H1 (cell line): ENCODE data around the gene TSSC4. TPM values are rescaled to one million over a fixed set of nuclear protein-coding genes. Genes with fewer than 3 reads are reported as not detected.

Source experiments
- CREB1 ChIP-seq: IDR thresholded peaks from 2 replicates; pipeline ENCODE4 v1.6.1; 2012; ENCODE audit warnings: inconsistent platforms
- FOSL1 ChIP-seq: IDR thresholded peaks from 2 replicates; pipeline ENCODE4 v1.6.1; 2011; ENCODE audit warnings: mild to moderate bottlenecking, low read depth, low read length, moderate library complexity; ENCODE audit not compliant: insufficient read depth
- GABPA ChIP-seq: IDR thresholded peaks from 2 replicates; pipeline ENCODE4 v1.6.1; 2011; ENCODE audit warnings: mild to moderate bottlenecking, low read length, moderate library complexity, borderline replicate concordance; ENCODE audit not compliant: insufficient read depth
- HDAC2 ChIP-seq, 2 experiments: fragments of 300-600 bp in 1 of 2; sonication (generic) in 1 of 2; IDR thresholded peaks; 2 replicates each; pipeline ENCODE4 v1.6.1; 2011 to 2012; ENCODE audit warnings: low read depth in 2 of 2, low read length in 2 of 2, mild to moderate bottlenecking in 2 of 2, moderate library complexity in 2 of 2, borderline replicate concordance in 1 of 2, inconsistent platforms in 1 of 2
- KDM1A ChIP-seq: fragments of 200-600, 300-600 bp; sonication (generic); IDR thresholded peaks from 2 replicates; pipeline ENCODE4 v1.7.1; 2016; ENCODE audit warnings: mild to moderate bottlenecking, low read length, borderline replicate concordance
- NANOG ChIP-seq: IDR thresholded peaks from 2 replicates; pipeline ENCODE4 v1.6.1; 2011; ENCODE audit warnings: low read length, low read depth, mild to moderate bottlenecking, inconsistent platforms; ENCODE audit not compliant: insufficient read depth, poor library complexity, severe bottlenecking
- RAD21 ChIP-seq, 2 experiments: IDR thresholded peaks in 1 of 2; conservative IDR thresholded peaks in 1 of 2; 2 replicates each; pipeline ENCODE4 v1.6.1; 2011; ENCODE audit warnings: low read depth in 2 of 2, low read length in 2 of 2, improper control_type of control experiment in 1 of 2, inconsistent platforms in 1 of 2, mild to moderate bottlenecking in 1 of 2, moderate library complexity in 1 of 2
- polyA plus RNA-seq, 7 experiments: library from polyadenylated mRNA; depleted of rRNA in 3 of 7; stranded (reverse) in 5 of 7; unstranded in 2 of 7; fragments of >200 nt in 5 of 7; fragments of 200-250 nt in 2 of 7; gene quantifications; 1 replicate in 5 of 7; 2 replicates in 1 of 7; 4 replicates in 1 of 7; pipeline versions ENCODE4 v1.2.1 to v1.2.3, GENCODE V29; 2011 to 2013; ENCODE audit warnings: missing spikeins in 2 of 7, mixed read lengths in 2 of 7
- total RNA-seq: library from RNA; stranded (reverse); fragmentation: NEBNext Ultra II Directional; extraction: Animal tissue kit (Norgen Biotek cat#: 25700); gene quantifications from 2 replicates; pipeline ENCODE4 v1.2.1, GENCODE V29; 2021
- TF ChIP-seq, protein P1 (sequence below): fragments of 300-600 bp; sonication (generic); IDR thresholded peaks from 2 replicates; pipeline ENCODE4 v1.7.1; 2012; ENCODE audit warnings: low read length, moderate library complexity, mild to moderate bottlenecking, inconsistent platforms; ENCODE audit not compliant: insufficient replicate concordance
- TF ChIP-seq, protein P2 (sequence below): IDR thresholded peaks from 2 replicates; pipeline ENCODE4 v1.6.1; 2012; ENCODE audit warnings: low read length, inconsistent platforms

The TSSC4 gene
- total and polyA plus RNA-seq, 2 of the 8 experiments (the other 6 are each of a cell fraction or from before 2014, with no cell fraction given) = 34.0 to 39.3 TPM

DNA sequence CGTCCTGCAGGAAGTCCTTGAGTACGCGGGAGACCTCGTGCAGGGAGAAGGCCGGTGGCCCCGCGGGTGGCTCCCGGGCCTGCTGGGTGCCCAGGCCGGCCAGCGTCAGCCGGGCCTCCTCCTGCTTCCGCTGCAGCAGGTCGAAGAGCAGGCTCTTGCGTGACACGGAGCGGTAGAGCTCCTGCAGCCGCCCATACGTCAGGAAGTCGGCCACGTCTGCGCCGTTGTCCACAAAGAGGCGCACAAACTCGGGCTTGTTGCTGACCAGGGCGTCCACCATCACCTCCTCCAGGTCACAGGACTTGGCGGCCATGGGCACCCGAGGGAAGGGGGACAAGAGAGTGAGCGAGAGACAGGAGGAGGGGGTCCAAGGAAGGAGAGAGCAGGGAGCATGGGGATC is 14.6 kb downstream of the TSSC4 start (continued):
- TF ChIP-seq, protein P1, sequence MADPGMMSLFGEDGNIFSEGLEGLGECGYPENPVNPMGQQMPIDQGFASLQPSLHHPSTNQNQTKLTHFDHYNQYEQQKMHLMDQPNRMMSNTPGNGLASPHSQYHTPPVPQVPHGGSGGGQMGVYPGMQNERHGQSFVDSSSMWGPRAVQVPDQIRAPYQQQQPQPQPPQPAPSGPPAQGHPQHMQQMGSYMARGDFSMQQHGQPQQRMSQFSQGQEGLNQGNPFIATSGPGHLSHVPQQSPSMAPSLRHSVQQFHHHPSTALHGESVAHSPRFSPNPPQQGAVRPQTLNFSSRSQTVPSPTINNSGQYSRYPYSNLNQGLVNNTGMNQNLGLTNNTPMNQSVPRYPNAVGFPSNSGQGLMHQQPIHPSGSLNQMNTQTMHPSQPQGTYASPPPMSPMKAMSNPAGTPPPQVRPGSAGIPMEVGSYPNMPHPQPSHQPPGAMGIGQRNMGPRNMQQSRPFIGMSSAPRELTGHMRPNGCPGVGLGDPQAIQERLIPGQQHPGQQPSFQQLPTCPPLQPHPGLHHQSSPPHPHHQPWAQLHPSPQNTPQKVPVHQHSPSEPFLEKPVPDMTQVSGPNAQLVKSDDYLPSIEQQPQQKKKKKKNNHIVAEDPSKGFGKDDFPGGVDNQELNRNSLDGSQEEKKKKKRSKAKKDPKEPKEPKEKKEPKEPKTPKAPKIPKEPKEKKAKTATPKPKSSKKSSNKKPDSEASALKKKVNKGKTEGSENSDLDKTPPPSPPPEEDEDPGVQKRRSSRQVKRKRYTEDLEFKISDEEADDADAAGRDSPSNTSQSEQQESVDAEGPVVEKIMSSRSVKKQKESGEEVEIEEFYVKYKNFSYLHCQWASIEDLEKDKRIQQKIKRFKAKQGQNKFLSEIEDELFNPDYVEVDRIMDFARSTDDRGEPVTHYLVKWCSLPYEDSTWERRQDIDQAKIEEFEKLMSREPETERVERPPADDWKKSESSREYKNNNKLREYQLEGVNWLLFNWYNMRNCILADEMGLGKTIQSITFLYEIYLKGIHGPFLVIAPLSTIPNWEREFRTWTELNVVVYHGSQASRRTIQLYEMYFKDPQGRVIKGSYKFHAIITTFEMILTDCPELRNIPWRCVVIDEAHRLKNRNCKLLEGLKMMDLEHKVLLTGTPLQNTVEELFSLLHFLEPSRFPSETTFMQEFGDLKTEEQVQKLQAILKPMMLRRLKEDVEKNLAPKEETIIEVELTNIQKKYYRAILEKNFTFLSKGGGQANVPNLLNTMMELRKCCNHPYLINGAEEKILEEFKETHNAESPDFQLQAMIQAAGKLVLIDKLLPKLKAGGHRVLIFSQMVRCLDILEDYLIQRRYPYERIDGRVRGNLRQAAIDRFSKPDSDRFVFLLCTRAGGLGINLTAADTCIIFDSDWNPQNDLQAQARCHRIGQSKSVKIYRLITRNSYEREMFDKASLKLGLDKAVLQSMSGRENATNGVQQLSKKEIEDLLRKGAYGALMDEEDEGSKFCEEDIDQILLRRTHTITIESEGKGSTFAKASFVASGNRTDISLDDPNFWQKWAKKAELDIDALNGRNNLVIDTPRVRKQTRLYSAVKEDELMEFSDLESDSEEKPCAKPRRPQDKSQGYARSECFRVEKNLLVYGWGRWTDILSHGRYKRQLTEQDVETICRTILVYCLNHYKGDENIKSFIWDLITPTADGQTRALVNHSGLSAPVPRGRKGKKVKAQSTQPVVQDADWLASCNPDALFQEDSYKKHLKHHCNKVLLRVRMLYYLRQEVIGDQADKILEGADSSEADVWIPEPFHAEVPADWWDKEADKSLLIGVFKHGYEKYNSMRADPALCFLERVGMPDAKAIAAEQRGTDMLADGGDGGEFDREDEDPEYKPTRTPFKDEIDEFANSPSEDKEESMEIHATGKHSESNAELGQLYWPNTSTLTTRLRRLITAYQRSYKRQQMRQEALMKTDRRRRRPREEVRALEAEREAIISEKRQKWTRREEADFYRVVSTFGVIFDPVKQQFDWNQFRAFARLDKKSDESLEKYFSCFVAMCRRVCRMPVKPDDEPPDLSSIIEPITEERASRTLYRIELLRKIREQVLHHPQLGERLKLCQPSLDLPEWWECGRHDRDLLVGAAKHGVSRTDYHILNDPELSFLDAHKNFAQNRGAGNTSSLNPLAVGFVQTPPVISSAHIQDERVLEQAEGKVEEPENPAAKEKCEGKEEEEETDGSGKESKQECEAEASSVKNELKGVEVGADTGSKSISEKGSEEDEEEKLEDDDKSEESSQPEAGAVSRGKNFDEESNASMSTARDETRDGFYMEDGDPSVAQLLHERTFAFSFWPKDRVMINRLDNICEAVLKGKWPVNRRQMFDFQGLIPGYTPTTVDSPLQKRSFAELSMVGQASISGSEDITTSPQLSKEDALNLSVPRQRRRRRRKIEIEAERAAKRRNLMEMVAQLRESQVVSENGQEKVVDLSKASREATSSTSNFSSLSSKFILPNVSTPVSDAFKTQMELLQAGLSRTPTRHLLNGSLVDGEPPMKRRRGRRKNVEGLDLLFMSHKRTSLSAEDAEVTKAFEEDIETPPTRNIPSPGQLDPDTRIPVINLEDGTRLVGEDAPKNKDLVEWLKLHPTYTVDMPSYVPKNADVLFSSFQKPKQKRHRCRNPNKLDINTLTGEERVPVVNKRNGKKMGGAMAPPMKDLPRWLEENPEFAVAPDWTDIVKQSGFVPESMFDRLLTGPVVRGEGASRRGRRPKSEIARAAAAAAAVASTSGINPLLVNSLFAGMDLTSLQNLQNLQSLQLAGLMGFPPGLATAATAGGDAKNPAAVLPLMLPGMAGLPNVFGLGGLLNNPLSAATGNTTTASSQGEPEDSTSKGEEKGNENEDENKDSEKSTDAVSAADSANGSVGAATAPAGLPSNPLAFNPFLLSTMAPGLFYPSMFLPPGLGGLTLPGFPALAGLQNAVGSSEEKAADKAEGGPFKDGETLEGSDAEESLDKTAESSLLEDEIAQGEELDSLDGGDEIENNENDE = no peak
- TF ChIP-seq, protein P2, sequence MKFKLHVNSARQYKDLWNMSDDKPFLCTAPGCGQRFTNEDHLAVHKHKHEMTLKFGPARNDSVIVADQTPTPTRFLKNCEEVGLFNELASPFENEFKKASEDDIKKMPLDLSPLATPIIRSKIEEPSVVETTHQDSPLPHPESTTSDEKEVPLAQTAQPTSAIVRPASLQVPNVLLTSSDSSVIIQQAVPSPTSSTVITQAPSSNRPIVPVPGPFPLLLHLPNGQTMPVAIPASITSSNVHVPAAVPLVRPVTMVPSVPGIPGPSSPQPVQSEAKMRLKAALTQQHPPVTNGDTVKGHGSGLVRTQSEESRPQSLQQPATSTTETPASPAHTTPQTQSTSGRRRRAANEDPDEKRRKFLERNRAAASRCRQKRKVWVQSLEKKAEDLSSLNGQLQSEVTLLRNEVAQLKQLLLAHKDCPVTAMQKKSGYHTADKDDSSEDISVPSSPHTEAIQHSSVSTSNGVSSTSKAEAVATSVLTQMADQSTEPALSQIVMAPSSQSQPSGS = no peak
- no peak for TF ChIP-seq CREB1
- TF ChIP-seq FOSL1 = no peak
- TF ChIP-seq HDAC2 (IDR thresholded peaks at IDR 0.05; ENCODE audit: borderline replicate concordance in 1 of 2, low read depth in 2 of 2, low read length in 2 of 2) = no peak
- TF ChIP-seq KDM1A = no peak
- no peak for TF ChIP-seq RAD21 (IDR thresholded peaks at IDR 0.05 in 1 of 2, conservative IDR thresholded peaks at IDR 0.05 in 1 of 2; ENCODE audit: low read depth in 2 of 2, low read length in 2 of 2)
- no peak for TF ChIP-seq GABPA
- no peak for TF ChIP-seq NANOG
